Mammary epithelial cell (primary cell): ENCODE data around the gene HOOK1.

Experiments
- EZH2 ChIP-seq: IDR thresholded peaks from 2 replicates; pipeline ENCODE4 v1.6.1; 2012; ENCODE audit warnings: low read length, inconsistent platforms, borderline replicate concordance
- TF ChIP-seq, protein P1 (sequence below), 2 donors: IDR thresholded peaks in 1 of 2; conservative IDR thresholded peaks in 1 of 2; 2 replicates each; pipeline ENCODE4 v1.5.1; 2011 to 2012; ENCODE audit warnings: inconsistent platforms in 2 of 2, low read length in 2 of 2, mild to moderate bottlenecking in 2 of 2, control low read depth in 1 of 2, low read depth in 1 of 2; ENCODE audit not compliant: insufficient read depth in 1 of 2; ENCODE audit errors: extremely low read depth in 1 of 2

GRCh38 chr1:59775480-59775879 lies 39.3 kb upstream of the HOOK1 start:
- TF ChIP-seq, protein P1, sequence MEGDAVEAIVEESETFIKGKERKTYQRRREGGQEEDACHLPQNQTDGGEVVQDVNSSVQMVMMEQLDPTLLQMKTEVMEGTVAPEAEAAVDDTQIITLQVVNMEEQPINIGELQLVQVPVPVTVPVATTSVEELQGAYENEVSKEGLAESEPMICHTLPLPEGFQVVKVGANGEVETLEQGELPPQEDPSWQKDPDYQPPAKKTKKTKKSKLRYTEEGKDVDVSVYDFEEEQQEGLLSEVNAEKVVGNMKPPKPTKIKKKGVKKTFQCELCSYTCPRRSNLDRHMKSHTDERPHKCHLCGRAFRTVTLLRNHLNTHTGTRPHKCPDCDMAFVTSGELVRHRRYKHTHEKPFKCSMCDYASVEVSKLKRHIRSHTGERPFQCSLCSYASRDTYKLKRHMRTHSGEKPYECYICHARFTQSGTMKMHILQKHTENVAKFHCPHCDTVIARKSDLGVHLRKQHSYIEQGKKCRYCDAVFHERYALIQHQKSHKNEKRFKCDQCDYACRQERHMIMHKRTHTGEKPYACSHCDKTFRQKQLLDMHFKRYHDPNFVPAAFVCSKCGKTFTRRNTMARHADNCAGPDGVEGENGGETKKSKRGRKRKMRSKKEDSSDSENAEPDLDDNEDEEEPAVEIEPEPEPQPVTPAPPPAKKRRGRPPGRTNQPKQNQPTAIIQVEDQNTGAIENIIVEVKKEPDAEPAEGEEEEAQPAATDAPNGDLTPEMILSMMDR (conservative IDR thresholded peaks at IDR 0.05 in 1 of 2, IDR thresholded peaks at IDR 0.05 in 1 of 2; ENCODE audit: extremely low read depth in 1 of 2, insufficient read depth in 1 of 2, low read depth in 1 of 2, low read length in 2 of 2): no peak
- no peak for TF ChIP-seq EZH2
